HG02938 (cell line): ENCODE results near the gene ETS1.

Experiments used
- ATAC-seq: cut with Tn5 transposase; IDR thresholded peaks from one replicate; pipeline ENCODE4 v1.9.1; 2021; ENCODE audit warnings: mild to moderate bottlenecking, moderate library complexity; ENCODE audit not compliant: unreplicated experiment

ETS1 gene

GRCh38 chr11:128487978-128488377 lies 99.4 kb downstream of the ETS1 start:
- ATAC-seq, result no peak

DNA sequence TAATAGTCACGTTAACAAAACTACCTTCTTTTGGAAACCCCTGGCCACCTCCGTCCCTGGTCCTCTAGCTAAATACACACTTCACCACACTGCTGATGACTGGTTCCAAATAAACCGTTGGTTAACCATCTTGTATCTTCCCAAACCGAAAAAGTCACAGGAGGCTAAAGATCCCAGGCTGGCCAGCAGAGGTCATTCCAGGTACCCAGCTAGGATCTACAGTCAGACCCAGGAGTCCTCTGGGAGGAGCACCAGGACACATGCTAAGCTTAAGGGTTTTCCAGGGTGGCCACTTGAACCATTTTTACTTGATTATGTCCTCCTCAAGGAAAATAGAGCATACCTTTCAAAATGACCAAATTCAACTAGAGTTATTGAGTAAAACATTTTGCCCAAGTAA lies 103.2 kb downstream of the ETS1 start:
- ATAC-seq, result no peak

DNA sequence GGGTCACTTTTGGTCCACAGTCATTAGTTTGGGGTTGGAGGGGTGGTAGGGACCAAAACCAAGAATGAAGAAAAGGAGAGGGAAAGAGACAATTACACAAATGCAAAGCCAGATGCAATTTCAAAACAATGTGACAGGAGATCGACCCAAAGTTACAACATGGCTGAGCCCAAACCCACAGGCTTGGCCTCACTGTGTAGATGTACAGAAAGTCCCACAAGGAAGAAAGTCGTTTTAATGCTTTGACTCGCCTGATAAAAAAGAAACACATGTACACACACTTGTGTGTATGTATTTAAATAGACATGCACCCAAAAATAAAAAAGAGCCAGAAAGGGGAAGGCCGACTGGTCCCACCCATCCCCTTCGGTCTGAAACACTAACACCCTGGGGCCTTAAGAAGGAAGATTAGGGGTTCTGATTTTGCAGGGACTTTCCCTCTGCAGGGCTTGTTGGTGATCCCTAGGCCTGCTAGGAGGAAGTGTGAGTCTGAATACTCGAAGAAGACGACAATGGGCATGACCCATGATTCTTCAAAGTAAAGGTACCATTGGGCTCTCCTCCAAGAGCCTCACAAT lies 104.1 kb downstream of the ETS1 start:
- ATAC-seq, result peak; percentile 45

DNA sequence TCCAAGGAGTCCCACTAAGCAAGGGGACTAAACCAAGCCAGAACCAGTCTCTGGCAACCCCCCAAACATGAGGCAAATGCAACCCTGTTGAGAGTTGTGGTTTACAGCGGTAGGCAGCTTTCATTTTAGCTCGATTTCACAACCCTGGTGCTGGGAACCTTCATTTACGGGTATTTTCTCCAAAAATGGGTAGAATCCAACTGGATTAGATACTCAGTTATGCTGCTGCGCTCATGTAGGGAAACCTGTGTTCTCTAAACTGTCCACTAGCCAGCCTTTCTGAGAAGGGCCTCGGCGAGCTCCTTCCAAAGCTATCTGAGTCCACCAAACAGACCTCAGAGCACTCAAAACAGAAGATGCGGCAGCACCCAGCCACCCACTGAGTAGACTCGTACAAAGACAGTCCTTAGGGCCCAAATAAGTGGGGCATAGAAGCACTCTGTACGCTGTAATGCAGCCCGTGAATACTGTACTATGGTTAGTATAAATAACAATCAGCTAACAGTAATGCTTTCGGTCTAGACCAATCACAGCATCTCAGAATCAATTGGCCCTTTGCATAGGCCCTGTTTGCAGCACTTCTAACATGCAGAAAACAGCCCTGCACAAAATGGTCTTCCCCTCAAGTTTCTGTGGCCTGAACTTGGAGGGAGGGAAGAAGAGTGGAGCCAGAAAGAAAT lies 104.7 kb downstream of the ETS1 start:
- peak; percentile 72 for ATAC-seq

GRCh38 chr11:128482092-128482491 lies 105.3 kb downstream of the ETS1 start:
- no peak for ATAC-seq

GRCh38 chr11:128481135-128481534 lies 106.2 kb downstream of the ETS1 start:
- ATAC-seq, result no peak

DNA sequence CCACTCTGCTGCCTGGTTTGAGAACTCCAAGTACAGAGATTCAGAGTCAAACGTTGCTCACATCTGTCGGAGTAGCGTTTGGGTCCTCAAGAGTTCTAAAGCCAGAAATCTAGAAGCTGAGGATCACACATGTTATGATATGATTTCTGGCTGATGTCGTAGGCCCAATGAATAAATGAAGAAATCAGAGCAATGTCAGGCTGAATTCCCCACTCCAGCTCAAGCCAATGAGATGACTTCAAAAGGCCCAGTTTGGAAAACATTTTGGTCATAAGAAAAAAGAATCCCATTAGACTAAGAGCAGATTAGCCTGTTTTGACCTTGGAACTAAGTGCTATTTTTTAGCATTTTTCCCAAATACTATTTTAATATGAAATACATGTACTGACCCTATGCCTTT lies 106.7 kb downstream of the ETS1 start:
- no peak for ATAC-seq

DNA sequence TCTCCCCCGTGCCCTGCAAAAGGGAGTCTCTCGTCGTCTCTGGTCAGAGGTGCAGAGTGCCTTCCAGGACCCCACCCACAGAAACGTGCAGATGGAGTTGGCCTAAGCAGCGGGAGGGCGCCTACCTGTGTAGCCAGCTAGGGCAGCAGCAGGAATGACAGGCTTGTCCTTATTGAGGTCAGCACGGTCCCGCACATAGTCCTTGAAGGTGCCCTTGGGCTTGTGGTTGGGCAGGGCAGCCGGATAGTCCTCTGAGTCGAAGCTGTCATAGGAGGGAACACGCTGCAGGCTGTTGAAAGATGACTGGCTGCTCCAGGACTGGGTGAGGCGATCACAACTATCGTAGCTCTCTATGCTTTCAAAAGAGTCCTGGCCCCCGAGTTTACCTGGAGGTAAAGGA lies 107.3 kb downstream of the ETS1 start:
- no peak for ATAC-seq

GRCh38 chr11:128479144-128479543 lies 108.2 kb downstream of the ETS1 start:
- no peak for ATAC-seq

DNA sequence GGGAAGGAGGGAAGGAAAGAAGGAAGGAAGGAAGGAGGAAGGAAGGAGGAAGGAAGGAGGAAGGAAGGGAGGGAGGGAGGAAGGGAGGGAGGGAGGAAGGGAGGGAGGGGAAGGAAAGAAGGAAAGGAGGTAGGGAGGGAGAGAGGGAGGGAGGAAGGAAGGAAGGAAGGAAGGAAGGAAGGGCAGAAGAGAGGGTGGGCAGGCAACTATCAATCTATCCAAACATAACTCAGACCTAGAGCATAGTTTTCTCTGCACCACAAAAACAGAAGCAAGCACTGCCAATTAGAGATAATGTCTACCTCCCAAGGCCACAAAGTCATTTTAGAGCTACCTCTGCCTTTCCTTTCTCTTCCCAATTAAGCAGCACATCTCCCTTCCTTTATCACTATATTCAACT lies 109.1 kb downstream of the ETS1 start:
- ATAC-seq, result no peak

DNA sequence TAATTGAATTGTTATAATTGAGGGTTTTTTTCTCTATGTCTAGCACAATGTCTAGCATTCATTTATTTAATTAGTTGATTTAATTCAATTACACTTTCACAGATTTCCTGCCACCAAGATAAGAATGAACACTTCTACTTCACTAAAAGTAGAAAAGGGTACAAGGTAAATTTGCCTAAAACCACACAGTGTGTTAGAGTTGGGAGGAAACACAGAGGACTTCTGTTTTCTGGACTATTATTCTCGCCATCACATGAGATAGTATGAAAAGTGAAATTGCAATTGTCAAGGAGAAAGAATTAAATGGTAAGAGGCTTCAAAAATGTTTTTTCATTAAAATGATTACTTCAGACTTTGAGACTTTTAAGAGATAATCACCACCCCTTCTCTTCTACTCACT lies 109.5 kb downstream of the ETS1 start:
- no peak for ATAC-seq

DNA sequence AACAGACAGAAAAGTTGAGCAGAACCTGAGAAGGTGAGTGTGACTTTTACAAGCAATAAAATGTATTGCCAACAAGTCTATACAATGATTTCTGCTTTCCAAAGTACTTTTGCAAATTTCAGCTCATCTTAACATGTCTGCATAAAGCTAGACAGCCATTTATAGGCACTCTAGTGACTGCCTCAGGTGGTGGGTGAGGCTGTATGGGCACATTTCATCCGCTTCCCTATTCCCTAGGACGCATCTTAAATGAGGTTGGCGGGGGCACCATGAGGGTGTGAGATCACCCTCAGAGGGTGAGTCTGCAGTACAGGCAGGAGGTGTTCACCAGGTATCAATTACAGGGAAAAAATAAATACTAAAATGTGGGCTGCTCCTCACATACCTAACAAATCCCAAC lies 110.1 kb downstream of the ETS1 start:
- no peak for ATAC-seq

DNA sequence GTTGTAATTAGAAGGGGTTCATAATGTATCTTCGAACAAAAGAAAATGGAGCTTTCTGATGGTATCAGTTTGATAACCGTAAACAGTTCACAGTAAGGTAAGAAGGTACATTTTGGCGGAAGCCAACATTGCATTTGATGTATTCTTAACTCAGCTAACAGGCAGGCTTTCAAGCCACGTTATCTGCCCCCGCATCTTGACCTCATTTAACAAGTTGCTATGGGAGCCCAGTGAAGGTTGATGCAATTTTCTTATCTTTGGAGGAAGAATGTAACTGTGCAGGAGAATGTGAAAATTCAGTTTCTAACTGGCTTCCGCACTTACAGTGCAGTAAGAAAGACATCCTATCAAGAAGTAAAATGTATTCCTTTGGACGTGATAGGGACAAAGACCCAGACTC lies 110.6 kb downstream of the ETS1 start:
- no peak for ATAC-seq

- no peak for ATAC-seq
Measured at GRCh38 chr11:128476049-128476448, 111.3 kb downstream of the ETS1 start.

- no peak for ATAC-seq
Measured at GRCh38 chr11:128474036-128474874, 113.1 kb downstream of the ETS1 start.

DNA sequence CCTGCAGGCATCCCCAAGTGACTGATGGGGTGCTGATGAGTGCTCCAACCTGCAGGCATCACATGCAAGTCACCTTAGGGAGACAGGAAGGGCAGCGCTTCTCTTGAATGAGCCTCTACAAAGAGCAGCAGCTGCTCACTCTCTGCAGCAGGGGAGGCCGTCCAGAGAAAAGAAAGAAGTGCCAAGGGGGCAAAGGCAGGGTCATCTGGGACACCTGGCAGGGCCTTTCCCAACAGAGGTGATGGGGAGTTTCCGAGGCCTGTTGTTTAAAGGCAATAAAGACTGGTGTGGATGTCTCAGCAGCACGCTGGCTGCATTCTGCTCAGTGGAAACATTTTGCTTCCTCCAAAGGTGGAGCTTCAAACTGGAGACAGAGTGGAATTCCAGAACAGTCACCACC lies 113.7 kb downstream of the ETS1 start:
- ATAC-seq, result no peak

DNA sequence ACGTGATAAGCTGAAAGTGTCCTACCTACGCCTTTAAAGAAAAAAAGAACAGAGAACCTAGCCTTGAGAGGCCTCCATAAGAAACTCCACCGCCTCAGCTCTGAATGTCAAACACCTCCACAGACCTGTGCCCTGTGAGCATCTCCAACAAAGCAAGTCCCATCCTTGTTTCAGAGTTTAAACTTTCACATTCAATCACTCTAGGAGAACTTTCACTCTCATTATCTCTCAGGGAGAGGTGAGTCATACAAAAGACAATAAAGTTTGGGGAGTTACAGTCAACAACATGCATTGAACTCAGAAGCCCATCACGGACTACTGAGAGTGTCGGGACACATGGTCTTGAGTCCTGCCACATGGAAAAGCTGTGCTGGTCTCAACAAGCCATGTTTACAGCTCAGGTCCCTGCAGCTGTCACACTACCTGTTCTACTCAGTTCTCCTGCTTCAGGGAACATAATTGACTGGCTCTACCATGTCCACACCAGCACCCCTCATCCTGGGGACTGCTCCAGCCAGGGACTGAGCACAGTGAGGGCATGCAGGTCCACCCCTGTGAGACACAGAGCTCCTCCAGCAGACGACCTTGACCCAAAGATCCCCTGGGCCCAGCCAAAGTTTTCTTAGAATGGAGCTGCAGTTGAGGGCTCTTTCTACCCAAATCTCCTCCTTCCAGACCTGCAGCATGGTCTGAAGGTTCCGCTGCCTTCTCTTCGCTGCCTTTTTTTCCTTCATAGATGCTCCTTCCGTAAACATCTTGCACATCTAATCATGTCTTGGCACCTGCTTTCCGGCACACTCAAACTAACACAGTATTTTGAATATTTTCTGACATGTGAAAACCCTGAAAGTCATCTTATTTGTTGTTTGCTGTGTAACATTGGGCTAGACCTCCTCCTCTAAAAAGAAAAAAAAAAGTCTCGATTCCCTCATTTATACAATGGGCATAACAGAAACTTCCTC lies 114.9 kb downstream of the ETS1 start:
- peak; percentile 53 for ATAC-seq

DNA sequence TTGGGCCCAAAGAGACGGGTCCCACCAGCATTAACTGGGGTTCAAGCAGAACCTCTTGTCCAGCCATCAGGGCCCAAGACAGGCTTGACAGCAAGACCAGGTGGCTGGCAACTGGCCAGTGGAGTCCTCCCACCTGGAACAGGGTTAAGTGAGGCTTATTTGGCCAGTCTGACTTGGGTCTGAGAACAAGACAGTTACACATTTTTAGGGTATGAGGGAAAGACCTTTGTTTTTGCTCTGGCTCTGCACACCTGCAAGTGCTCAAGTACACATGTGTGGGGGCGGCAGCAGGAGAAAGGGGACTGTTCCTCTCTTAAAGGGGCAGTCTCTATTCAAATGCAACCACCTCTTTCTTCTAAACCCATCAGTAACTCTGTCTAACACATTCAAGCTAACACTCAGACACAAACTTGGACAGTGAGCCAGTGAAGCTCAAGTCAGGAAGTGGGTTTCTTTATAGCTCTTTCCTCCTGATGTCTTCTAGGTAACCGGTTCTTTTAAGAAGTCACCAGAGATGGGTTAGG lies 116.2 kb downstream of the ETS1 start:
- peak; percentile 43 for ATAC-seq

- no peak for ATAC-seq
Measured at GRCh38 chr11:128470081-128470480, 117.3 kb downstream of the ETS1 start.

DNA sequence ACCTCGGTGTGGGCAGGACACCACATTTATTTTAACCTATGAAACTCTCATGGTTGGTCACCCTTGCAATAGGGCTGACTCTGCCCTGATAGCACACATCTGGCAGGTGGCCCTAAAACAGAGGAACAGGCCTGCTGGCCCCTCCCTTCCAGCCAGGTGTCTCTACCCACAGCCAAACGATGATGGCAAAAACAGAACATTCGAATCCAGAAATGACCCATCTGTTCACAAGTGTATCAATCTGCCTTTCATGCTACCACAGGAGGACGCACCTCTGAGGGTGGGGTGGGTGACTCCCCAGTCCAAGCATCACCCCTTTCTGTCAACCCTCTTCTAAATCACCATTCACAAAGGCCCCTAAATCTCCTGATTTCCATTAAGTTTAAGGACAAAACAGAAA lies 118.1 kb downstream of the ETS1 start:
- ATAC-seq, result peak; percentile 32

DNA sequence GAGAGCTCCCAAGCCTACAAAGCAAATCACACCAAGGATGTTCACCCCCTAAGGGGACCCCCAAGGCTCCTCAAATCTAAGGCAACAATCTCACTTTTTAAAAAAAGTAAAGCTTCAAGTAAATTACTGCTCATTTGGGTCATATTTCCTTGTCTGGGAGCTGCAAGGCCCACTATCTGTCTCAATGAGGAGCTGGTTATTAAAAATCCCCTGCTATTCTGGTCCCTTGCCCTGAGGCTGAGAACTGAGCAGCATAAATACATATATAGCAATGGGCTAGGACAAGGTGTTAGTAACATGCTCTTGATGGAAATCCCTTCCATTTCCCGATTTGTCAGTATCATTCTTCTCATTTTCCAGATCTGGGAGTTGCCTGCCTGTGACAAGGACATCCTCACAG lies 119.2 kb downstream of the ETS1 start:
- ATAC-seq, result no peak
